HEK293 (cell line): ENCODE measurements around the gene MSANTD1.

Experiments
- CTCF ChIA-PET: fragments of 350-600 bp; formaldehyde crosslinking; extraction: SDS; loops from one replicate; lab custom pipeline; 2021; ENCODE audit warnings: antibody characterized with exemption; lab: Yijun Ruan, JAX
- POLR2A ChIA-PET: fragments of 300-600 bp; formaldehyde crosslinking; extraction: SDS; loops from one replicate; lab custom pipeline; 2020; ENCODE audit warnings: antibody characterized with exemption, inconsistent platforms; lab: Yijun Ruan, JAX
- H3K27ac ChIP-seq: fragments of 200-500 bp; sonication (Bioruptor generic); 2 replicates; pipeline ENCODE4 v1.5.1; 2014; ENCODE audit warnings: low read depth, low read length, control low read depth, inconsistent platforms; ENCODE audit errors: extremely low read depth
- H3K36me3 ChIP-seq, 2 experiments: fragments of 200-500 bp in 1 of 2; sonication (Bioruptor generic) in 1 of 2; 1 replicate in 1 of 2; 2 replicates in 1 of 2; pipeline ENCODE4 v1.5.1; 2014 to 2017; ENCODE audit warnings: inconsistent platforms in 2 of 2, low read length in 2 of 2; ENCODE audit not compliant: control insufficient read depth in 2 of 2, insufficient read depth in 1 of 2
- H3K4me1 ChIP-seq: fragments of 200-500 bp; sonication (Bioruptor generic); 2 replicates; pipeline ENCODE4 v1.5.1; 2014; ENCODE audit warnings: mild to moderate bottlenecking, low read length, inconsistent platforms; ENCODE audit not compliant: control insufficient read depth, insufficient read depth
- H3K4me3 ChIP-seq: 2 replicates; pipeline ENCODE4 v1.5.1; 2011; ENCODE audit warnings: low read depth, mild to moderate bottlenecking, control low read depth, low read length, moderate library complexity
- H3K9me3 ChIP-seq: fragments of 200-500 bp; sonication (Bioruptor generic); 2 replicates; pipeline ENCODE4 v1.5.1; 2014; ENCODE audit warnings: low read depth, low read length, inconsistent platforms; ENCODE audit not compliant: control insufficient read depth, insufficient read depth
- GLIS1 ChIP-seq: fragments of 450-650 bp; formaldehyde crosslinking; IDR thresholded peaks from 2 replicates; pipeline ENCODE4 v1.5.1; 2016; ENCODE audit warnings: missing biosample characterization, missing genetic modification characterization
- HOXD13 ChIP-seq: sonication (generic); formaldehyde crosslinking; IDR thresholded peaks from 2 replicates; pipeline ENCODE4 v1.8.0; 2022; ENCODE audit warnings: missing genetic modification reagents, borderline replicate concordance
- KLF16 ChIP-seq: fragments of 450-650 bp; formaldehyde crosslinking; IDR thresholded peaks from 2 replicates; pipeline ENCODE4 v1.5.1; 2017; ENCODE audit warnings: missing biosample characterization, missing genetic modification characterization
- KLF9 ChIP-seq: fragments of 450-650 bp; formaldehyde crosslinking; IDR thresholded peaks from 2 replicates; pipeline ENCODE4 v1.5.1; 2016; ENCODE audit warnings: missing biosample characterization, missing genetic modification characterization, low read depth
- OVOL3 ChIP-seq: fragments of 450-650 bp; formaldehyde crosslinking; IDR thresholded peaks from 2 replicates; pipeline ENCODE4 v1.5.1; 2016; ENCODE audit warnings: missing biosample characterization, missing genetic modification characterization
- REST ChIP-seq: fragments of 450-650 bp; formaldehyde crosslinking; IDR thresholded peaks from 2 replicates; pipeline ENCODE4 v1.5.1; 2016; ENCODE audit warnings: missing biosample characterization, missing genetic modification characterization
- ZBTB7A ChIP-seq: fragments of 450-650 bp; formaldehyde crosslinking; IDR thresholded peaks from 2 replicates; pipeline ENCODE4 v1.5.1; 2016; ENCODE audit warnings: low read depth, missing biosample characterization, missing genetic modification characterization
- ZNF146 ChIP-seq: fragments of 450-650 bp; formaldehyde crosslinking; IDR thresholded peaks from 2 replicates; pipeline ENCODE4 v1.5.1; 2016; ENCODE audit warnings: missing biosample characterization, missing genetic modification characterization
- ZNF2 ChIP-seq: fragments of 450-650 bp; formaldehyde crosslinking; IDR thresholded peaks from 2 replicates; pipeline ENCODE4 v1.5.1; 2016; ENCODE audit warnings: missing biosample characterization, missing genetic modification characterization
- ZNF202 ChIP-seq: fragments of 450-650 bp; formaldehyde crosslinking; IDR thresholded peaks from 2 replicates; pipeline ENCODE4 v1.5.1; 2016; ENCODE audit warnings: missing biosample characterization, missing genetic modification characterization, borderline replicate concordance
- ZNF280D ChIP-seq: fragments of 450-650 bp; formaldehyde crosslinking; IDR thresholded peaks from 2 replicates; pipeline ENCODE4 v1.5.1; 2016; ENCODE audit warnings: missing biosample characterization, missing genetic modification characterization
- ZNF426 ChIP-seq: fragments of 450-650 bp; formaldehyde crosslinking; IDR thresholded peaks from 2 replicates; pipeline ENCODE4 v1.5.1; 2017; ENCODE audit warnings: missing biosample characterization, missing genetic modification characterization, mild to moderate bottlenecking, inconsistent platforms, moderate library complexity
- ZNF571 ChIP-seq: fragments of 450-650 bp; formaldehyde crosslinking; IDR thresholded peaks from 2 replicates; pipeline ENCODE4 v1.5.0; 2017; ENCODE audit warnings: missing biosample characterization, missing genetic modification characterization
- ZNF747 ChIP-seq: fragments of 450-650 bp; formaldehyde crosslinking; IDR thresholded peaks from 2 replicates; pipeline ENCODE4 v1.5.1; 2016; ENCODE audit warnings: missing biosample characterization, missing genetic modification characterization
- ZNF792 ChIP-seq: fragments of 450-650 bp; formaldehyde crosslinking; IDR thresholded peaks from 2 replicates; pipeline ENCODE4 v1.5.1; 2016; ENCODE audit warnings: missing biosample characterization, missing genetic modification characterization
- ZNF830 ChIP-seq: fragments of 450-650 bp; IDR thresholded peaks from 2 replicates; pipeline ENCODE4 v1.5.0; 2018; ENCODE audit warnings: missing biosample characterization, missing genetic modification characterization, low read depth, mild to moderate bottlenecking, moderate library complexity
- TF ChIP-seq, protein P1 (sequence below): fragments of 450-650 bp; formaldehyde crosslinking; IDR thresholded peaks from 2 replicates; pipeline ENCODE4 v1.5.1; 2017; ENCODE audit warnings: missing biosample characterization, missing genetic modification characterization
- TF ChIP-seq, protein P2 (sequence below): fragments of 450-650 bp; formaldehyde crosslinking; IDR thresholded peaks from 2 replicates; pipeline ENCODE4 v1.5.1; 2016; ENCODE audit warnings: missing biosample characterization, missing genetic modification characterization

Gene MSANTD1

DNA sequence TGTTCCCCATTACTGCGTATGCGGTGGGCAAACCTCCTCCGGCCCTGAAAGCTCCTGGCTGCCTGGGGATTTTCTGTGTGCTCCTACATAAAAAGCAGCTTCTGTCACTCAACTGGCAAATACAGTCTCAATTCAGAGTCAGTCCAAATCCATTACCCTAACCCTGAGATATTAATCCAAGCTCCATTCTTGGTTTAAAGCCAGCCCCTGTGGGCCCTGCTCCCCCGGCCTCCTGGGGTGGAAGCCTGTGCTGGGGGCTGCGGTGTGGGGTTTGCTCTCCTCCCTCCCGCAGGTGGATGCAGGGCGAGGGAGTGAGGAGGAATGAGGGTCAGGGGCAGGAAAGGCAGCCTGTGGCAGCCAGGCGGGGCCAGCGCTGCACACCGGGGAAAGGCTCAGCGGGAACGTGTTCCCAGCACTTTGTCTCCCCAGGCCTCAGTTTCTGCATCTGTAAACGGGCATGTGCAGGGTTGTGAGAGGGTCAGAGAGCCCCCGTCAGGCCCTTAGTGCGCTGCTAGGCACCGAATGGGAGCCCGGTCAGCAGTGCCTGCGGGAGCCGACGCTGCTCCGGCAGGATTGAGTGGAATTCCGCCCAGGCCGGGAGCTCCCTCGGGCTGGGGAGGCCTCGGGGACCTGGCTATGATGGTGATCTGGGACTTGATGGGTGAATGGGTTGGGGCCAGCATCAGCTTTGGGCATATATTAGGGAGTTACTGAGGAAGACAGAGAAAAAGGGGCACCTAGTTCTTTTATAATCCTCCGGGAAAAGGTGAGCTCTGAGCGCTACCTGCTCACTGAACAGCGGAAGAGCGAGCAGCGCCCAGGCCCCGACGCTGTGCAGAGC is 37.6 kb downstream of the MSANTD1 start:
- H3K36me3 ChIP-seq = no peaks in the 10 kb centered on the region
- H3K4me1 ChIP-seq = no peaks in the 10 kb centered on the region
- POLR2A ChIA-PET = no interaction called here
- TF ChIP-seq, protein P1, sequence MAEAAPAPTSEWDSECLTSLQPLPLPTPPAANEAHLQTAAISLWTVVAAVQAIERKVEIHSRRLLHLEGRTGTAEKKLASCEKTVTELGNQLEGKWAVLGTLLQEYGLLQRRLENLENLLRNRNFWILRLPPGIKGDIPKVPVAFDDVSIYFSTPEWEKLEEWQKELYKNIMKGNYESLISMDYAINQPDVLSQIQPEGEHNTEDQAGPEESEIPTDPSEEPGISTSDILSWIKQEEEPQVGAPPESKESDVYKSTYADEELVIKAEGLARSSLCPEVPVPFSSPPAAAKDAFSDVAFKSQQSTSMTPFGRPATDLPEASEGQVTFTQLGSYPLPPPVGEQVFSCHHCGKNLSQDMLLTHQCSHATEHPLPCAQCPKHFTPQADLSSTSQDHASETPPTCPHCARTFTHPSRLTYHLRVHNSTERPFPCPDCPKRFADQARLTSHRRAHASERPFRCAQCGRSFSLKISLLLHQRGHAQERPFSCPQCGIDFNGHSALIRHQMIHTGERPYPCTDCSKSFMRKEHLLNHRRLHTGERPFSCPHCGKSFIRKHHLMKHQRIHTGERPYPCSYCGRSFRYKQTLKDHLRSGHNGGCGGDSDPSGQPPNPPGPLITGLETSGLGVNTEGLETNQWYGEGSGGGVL (tag by site-specific recombination) = no peak
- TF ChIP-seq REST = no peak
- peak; percentile 49; the same call in 1 of the 2 replicates for TF ChIP-seq GLIS1 (tag by site-specific recombination)
- no peak overlapping the region for H3K4me3 ChIP-seq
- H3K9me3 ChIP-seq = no peaks in the 10 kb centered on the region
- CTCF ChIA-PET = interaction anchor here (0.7 kb wide), 1 partner anchor 212 kb away, joined by 3 read pairs; the partner anchor contains the start of gene HTT
- H3K27ac ChIP-seq = no peak overlapping the region

DNA sequence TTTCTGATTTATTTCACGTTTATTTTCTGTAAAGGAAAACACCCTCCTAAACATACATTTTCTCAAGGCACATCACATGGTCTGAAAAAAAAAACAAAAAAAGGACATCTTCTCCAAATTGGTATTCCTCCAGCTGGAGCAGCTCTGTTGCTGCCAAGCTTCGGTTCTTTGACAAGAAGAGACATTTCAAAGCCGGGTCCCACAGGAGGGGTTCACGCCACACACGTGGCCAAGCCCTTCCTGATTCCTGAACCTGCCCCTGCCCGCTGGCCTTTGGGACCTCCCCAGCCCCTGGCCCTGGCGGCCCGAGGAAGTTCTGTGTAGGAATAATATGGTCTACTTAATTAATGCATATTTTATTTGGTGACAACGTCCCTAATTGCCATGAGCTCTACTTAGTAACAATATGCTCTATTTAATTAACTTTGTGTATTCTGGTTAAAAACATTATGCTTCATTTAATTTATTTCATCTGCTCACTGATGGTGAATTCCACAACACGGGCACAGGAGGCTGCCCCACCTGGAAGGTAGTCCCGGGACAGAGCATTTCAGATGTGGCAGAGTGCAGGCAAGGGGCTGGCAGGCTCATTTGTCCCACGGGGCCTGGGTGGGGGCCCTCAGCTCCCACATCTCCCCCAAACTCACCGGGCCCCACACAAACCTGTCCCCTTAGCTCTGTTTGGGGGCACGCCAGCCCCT is 38.5 kb downstream of the MSANTD1 start:
- ChIA-PET CTCF (no interaction called here), POLR2A (no interaction called here)
- no peaks in the 10 kb centered on the region for H3K36me3 ChIP-seq
- TF ChIP-seq ZNF2 (tag by site-specific recombination) (no peak), ZNF830 (tag by site-specific recombination) (no peak), KLF9 (no peak), ZNF146 (tag by site-specific recombination) (no peak)
- no peaks in the 10 kb centered on the region for H3K4me1 ChIP-seq
- no peak overlapping the region for H3K27ac ChIP-seq
- H3K4me3 ChIP-seq = no peak overlapping the region
- H3K9me3 ChIP-seq = no peaks in the 10 kb centered on the region

GRCh38 chr4:3287972-3288570 is 39.1 kb downstream of the MSANTD1 start:
- H3K4me1 ChIP-seq = no peaks in the 10 kb centered on the region
- H3K36me3 ChIP-seq = no peaks in the 10 kb centered on the region
- H3K4me3 ChIP-seq = no peak overlapping the region
- ChIA-PET POLR2A (no interaction called here), CTCF (no interaction called here)
- H3K27ac ChIP-seq = no peak overlapping the region
- no peaks in the 10 kb centered on the region for H3K9me3 ChIP-seq
- TF ChIP-seq HOXD13 (CRISPR knock-in tag) (no peak), OVOL3 (no peak), ZBTB7A (tag by site-specific recombination) (no peak), ZNF830 (tag by site-specific recombination) (no peak), ZNF792 (tag by site-specific recombination) (no peak), ZNF280D (no peak), ZNF571 (tag by site-specific recombination) (no peak), KLF16 (no peak), ZNF426 (no peak), ZNF747 (tag by site-specific recombination) (no peak), ZNF202 (tag by site-specific recombination) (no peak)
- TF ChIP-seq, protein P2, sequence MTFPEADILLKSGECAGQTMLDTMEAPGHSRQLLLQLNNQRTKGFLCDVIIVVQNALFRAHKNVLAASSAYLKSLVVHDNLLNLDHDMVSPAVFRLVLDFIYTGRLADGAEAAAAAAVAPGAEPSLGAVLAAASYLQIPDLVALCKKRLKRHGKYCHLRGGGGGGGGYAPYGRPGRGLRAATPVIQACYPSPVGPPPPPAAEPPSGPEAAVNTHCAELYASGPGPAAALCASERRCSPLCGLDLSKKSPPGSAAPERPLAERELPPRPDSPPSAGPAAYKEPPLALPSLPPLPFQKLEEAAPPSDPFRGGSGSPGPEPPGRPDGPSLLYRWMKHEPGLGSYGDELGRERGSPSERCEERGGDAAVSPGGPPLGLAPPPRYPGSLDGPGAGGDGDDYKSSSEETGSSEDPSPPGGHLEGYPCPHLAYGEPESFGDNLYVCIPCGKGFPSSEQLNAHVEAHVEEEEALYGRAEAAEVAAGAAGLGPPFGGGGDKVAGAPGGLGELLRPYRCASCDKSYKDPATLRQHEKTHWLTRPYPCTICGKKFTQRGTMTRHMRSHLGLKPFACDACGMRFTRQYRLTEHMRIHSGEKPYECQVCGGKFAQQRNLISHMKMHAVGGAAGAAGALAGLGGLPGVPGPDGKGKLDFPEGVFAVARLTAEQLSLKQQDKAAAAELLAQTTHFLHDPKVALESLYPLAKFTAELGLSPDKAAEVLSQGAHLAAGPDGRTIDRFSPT (tag by site-specific recombination) = no peak
